Omental fat pad (tissue), 4 donors: ENCODE data around the gene SLC44A3. TPM values are rescaled to one million over a fixed set of nuclear protein-coding genes. Genes with fewer than 3 reads are reported as not detected.

Source experiments
- ATAC-seq: fragments of 150-250 bp; one replicate; pipeline ENCODE4 v1.9.1; 2016; ENCODE audit warnings: mild to moderate bottlenecking, moderate library complexity; ENCODE audit not compliant: low FRiP score
- DNase-seq: peaks from one replicate; pipeline ENCODE4 v3.0.0-alpha.2; 2019; ENCODE audit warnings: low spot score
- CTCF ChIP-seq, 3 donors: fragments of 450-650 bp; IDR thresholded peaks; one replicate each; pipeline ENCODE4 v1.5.1; 2016 to 2017; ENCODE audit warnings: antibody characterized with exemption in 3 of 3, mild to moderate bottlenecking in 3 of 3, moderate library complexity in 2 of 3
- total RNA-seq, 4 donors: library from RNA; depleted of rRNA; stranded (reverse); fragments of >200 nt; gene quantifications; one replicate each; pipeline ENCODE4 v1.1.0, GENCODE V29; 2016

Gene SLC44A3
- total RNA-seq, 4 donors from 2014 or later, result 1.3 to 1.9 (median 1.4) TPM

DNA sequence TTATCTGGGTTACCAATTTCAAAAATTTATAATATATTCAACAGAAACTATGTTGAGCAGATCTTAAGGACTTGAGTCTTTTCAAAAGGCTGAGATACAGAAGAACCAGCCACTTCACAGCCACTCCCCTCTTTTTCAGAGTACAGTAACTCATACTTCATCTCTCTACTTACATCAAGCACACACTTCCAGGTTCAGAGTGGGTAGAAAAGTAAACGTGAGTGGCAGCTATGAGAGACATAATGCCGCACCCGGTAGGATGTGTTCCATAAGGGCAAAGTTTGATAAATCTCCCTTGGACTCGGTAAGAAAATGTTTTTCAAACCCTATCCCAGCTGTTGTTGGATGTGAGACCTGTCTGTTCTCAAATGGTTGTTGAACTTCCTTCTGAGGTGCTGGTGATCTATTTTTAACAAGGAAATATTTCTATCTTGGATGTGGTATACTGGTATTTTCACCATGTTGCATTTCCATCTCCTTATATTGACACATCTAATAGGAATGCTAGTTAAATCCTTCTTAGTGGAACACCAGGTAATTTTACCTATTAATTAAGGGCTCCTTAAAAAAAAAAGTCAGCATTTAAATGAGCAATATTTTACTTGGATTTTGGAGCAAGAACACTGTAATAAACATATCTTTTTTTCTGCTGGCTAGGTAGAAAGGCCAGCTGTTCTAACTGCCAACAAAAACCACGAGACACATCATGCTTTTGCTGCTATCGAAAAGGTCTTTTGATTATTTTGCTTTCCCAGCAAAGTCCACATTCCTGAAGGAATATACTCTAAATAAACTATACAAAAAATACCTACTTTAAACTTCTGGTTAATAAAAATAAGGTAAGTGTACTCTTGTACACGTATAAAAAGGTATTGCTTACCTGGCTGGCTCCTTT is 78.6 kb downstream of the SLC44A3 start:
- DNase-seq (no peak), ATAC-seq (no peak)
- TF ChIP-seq CTCF (IDR thresholded peaks at IDR 0.05), result no peak

- ATAC-seq, result peak; percentile 24
- TF ChIP-seq CTCF (IDR thresholded peaks at IDR 0.05), result no peak
- no peak for DNase-seq
These were observed 79.6 kb downstream of the SLC44A3 start for GRCh38 chr1:94899756-94900155.

- DNase-seq, result no peak
- TF ChIP-seq CTCF (IDR thresholded peaks at IDR 0.05), result no peak
- no peak for ATAC-seq
These were observed 81.7 kb downstream of the SLC44A3 start for GRCh38 chr1:94901841-94902240.

GRCh38 chr1:94903280-94904009 is 83.3 kb downstream of the SLC44A3 start:
- no peak for DNase-seq
- ATAC-seq, result peak; percentile 37
- no peak for TF ChIP-seq CTCF (IDR thresholded peaks at IDR 0.05)

DNA sequence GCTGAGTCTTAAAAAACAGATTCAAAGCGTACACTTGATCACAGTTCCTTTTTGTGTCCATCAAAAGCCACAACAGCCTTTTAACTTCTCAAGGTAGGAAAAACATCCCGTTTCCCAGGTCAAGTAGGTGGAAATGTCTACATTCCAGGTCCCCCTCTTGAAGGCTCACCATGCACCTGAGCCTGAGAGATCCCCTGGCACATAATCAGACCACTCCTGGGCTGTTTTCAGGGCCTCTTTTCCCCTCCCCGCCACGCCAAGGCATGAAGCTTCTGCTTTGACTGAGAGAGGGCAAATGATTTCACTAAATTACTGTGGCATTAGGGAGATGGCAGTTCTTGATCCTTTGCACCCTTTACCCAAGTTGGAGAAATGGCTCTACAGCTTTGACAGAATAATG is 85.0 kb downstream of the SLC44A3 start:
- ATAC-seq (no peak), DNase-seq (no peak)
- no peak for TF ChIP-seq CTCF (IDR thresholded peaks at IDR 0.05)

DNA sequence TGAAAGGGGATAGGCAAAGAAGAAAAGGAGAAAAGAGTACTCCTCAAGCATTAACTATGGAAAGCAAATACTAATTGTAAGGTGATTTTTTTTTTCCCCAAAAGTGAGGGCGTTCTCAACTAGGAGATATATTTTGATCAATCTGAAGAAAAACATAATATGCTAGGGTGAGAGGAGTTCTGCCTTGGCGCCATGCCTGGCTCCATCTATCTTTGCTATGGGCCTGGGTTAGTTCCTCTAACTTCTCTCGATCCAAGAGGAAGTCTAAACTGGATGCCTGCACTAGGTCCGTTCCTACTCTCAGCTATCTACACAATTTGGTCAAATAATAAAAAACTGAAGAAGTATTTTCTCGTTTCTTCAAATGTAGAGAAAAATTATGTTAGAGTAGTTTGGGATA is 86.2 kb downstream of the SLC44A3 start:
- no peak for ATAC-seq
- no peak for DNase-seq
- no peak for TF ChIP-seq CTCF (IDR thresholded peaks at IDR 0.05)
